HEK293 (cell line): Measurements from ENCODE around the gene GBF1.

ENCODE experiments used
- CTCF ChIA-PET: fragments of 350-600 bp; formaldehyde crosslinking; extraction: SDS; loops from one replicate; lab custom pipeline; 2021; ENCODE audit warnings: antibody characterized with exemption; lab: Yijun Ruan, JAX
- POLR2A ChIA-PET: fragments of 300-600 bp; formaldehyde crosslinking; extraction: SDS; loops from one replicate; lab custom pipeline; 2020; ENCODE audit warnings: antibody characterized with exemption, inconsistent platforms; lab: Yijun Ruan, JAX
- H3K27ac ChIP-seq: fragments of 200-500 bp; sonication (Bioruptor generic); 2 replicates; pipeline ENCODE4 v1.5.1; 2014; ENCODE audit warnings: low read depth, low read length, control low read depth, inconsistent platforms; ENCODE audit errors: extremely low read depth
- H3K36me3 ChIP-seq, 2 experiments: fragments of 200-500 bp in 1 of 2; sonication (Bioruptor generic) in 1 of 2; 1 replicate in 1 of 2; 2 replicates in 1 of 2; pipeline ENCODE4 v1.5.1; 2014 to 2017; ENCODE audit warnings: inconsistent platforms in 2 of 2, low read length in 2 of 2; ENCODE audit not compliant: control insufficient read depth in 2 of 2, insufficient read depth in 1 of 2
- H3K4me1 ChIP-seq: fragments of 200-500 bp; sonication (Bioruptor generic); 2 replicates; pipeline ENCODE4 v1.5.1; 2014; ENCODE audit warnings: mild to moderate bottlenecking, low read length, inconsistent platforms; ENCODE audit not compliant: control insufficient read depth, insufficient read depth
- H3K4me3 ChIP-seq: 2 replicates; pipeline ENCODE4 v1.5.1; 2011; ENCODE audit warnings: low read depth, mild to moderate bottlenecking, control low read depth, low read length, moderate library complexity
- H3K9me3 ChIP-seq: fragments of 200-500 bp; sonication (Bioruptor generic); 2 replicates; pipeline ENCODE4 v1.5.1; 2014; ENCODE audit warnings: low read depth, low read length, inconsistent platforms; ENCODE audit not compliant: control insufficient read depth, insufficient read depth
- CTCF ChIP-seq: fragments of 450-650 bp; formaldehyde crosslinking; IDR thresholded peaks from 2 replicates; pipeline ENCODE4 v1.5.1; 2016; ENCODE audit warnings: missing biosample characterization, missing genetic modification characterization
- ELK4 ChIP-seq: IDR thresholded peaks from 2 replicates; pipeline ENCODE4 v1.6.1; 2011; ENCODE audit warnings: mild to moderate bottlenecking, low read depth, low read length, borderline replicate concordance
- HOXD13 ChIP-seq: sonication (generic); formaldehyde crosslinking; IDR thresholded peaks from 2 replicates; pipeline ENCODE4 v1.8.0; 2022; ENCODE audit warnings: missing genetic modification reagents, borderline replicate concordance
- MYNN ChIP-seq: fragments of 450-650 bp; formaldehyde crosslinking; IDR thresholded peaks from 2 replicates; pipeline ENCODE4 v1.5.1; 2016; ENCODE audit warnings: missing biosample characterization, missing genetic modification characterization, borderline replicate concordance
- PRDM10 ChIP-seq: fragments of 450-650 bp; formaldehyde crosslinking; IDR thresholded peaks from 2 replicates; pipeline ENCODE4 v1.5.1; 2016; ENCODE audit warnings: missing biosample characterization, missing genetic modification characterization
- ZBTB49 ChIP-seq: fragments of 450-650 bp; formaldehyde crosslinking; IDR thresholded peaks from 2 replicates; pipeline ENCODE4 v1.5.1; 2016; ENCODE audit warnings: missing biosample characterization, missing genetic modification characterization, low read depth
- ZNF132 ChIP-seq: fragments of 450-650 bp; formaldehyde crosslinking; IDR thresholded peaks from 2 replicates; pipeline ENCODE4 v1.5.1; 2017; ENCODE audit warnings: missing biosample characterization, missing genetic modification characterization, borderline replicate concordance
- ZNF140 ChIP-seq: fragments of 450-650 bp; formaldehyde crosslinking; IDR thresholded peaks from 2 replicates; pipeline ENCODE4 v1.5.1; 2016; ENCODE audit warnings: missing biosample characterization, missing genetic modification characterization
- ZNF184 ChIP-seq: fragments of 450-650 bp; IDR thresholded peaks from 2 replicates; pipeline ENCODE4 v1.5.1; 2018; ENCODE audit warnings: missing biosample characterization, mild to moderate bottlenecking, missing genetic modification characterization
- ZNF202 ChIP-seq: fragments of 450-650 bp; formaldehyde crosslinking; IDR thresholded peaks from 2 replicates; pipeline ENCODE4 v1.5.1; 2016; ENCODE audit warnings: missing biosample characterization, missing genetic modification characterization, borderline replicate concordance
- ZNF221 ChIP-seq: fragments of 450-650 bp; formaldehyde crosslinking; IDR thresholded peaks from 2 replicates; pipeline ENCODE4 v1.5.1; 2017; ENCODE audit warnings: missing biosample characterization, missing genetic modification characterization, borderline replicate concordance
- ZNF239 ChIP-seq: fragments of 450-650 bp; formaldehyde crosslinking; IDR thresholded peaks from 2 replicates; pipeline ENCODE4 v1.5.1; 2016; ENCODE audit warnings: missing biosample characterization, missing genetic modification characterization
- ZNF274 ChIP-seq, 2 experiments: fragments of 200-500 bp in 1 of 2; fragments of 450-650 bp in 1 of 2; sonication (Bioruptor generic) in 1 of 2; formaldehyde crosslinking in 1 of 2; IDR thresholded peaks; 2 replicates each; pipeline versions ENCODE4 v1.5.1 to v1.6.1; 2014 to 2016; ENCODE audit warnings: borderline replicate concordance in 1 of 2, inconsistent platforms in 1 of 2, low read length in 1 of 2, missing biosample characterization in 1 of 2, missing genetic modification characterization in 1 of 2
- ZNF311 ChIP-seq: fragments of 450-650 bp; formaldehyde crosslinking; IDR thresholded peaks from 2 replicates; pipeline ENCODE4 v1.5.1; 2017; ENCODE audit warnings: missing biosample characterization, missing genetic modification characterization, borderline replicate concordance
- ZNF394 ChIP-seq: fragments of 450-650 bp; formaldehyde crosslinking; IDR thresholded peaks from 2 replicates; pipeline ENCODE4 v1.5.1; 2016; ENCODE audit warnings: missing biosample characterization, missing genetic modification characterization, mild to moderate bottlenecking, moderate library complexity, borderline replicate concordance
- ZNF404 ChIP-seq: fragments of 450-650 bp; formaldehyde crosslinking; IDR thresholded peaks from 2 replicates; pipeline ENCODE4 v1.5.1; 2017; ENCODE audit warnings: missing biosample characterization, missing genetic modification characterization
- ZNF433 ChIP-seq: fragments of 450-650 bp; formaldehyde crosslinking; IDR thresholded peaks from 2 replicates; pipeline ENCODE4 v1.5.1; 2016; ENCODE audit warnings: missing biosample characterization, missing genetic modification characterization, low read depth
- ZNF449 ChIP-seq: fragments of 450-650 bp; formaldehyde crosslinking; IDR thresholded peaks from 2 replicates; pipeline ENCODE4 v1.5.1; 2017; ENCODE audit warnings: missing biosample characterization, mild to moderate bottlenecking, missing genetic modification characterization, moderate library complexity

GBF1 gene

GRCh38 chr10:102264371-102264770 lies 19.0 kb downstream of the GBF1 start (continued):
- TF ChIP-seq ZNF449 (tag by site-specific recombination) (no peak), ZNF184 (tag by site-specific recombination) (no peak), ELK4 (no peak)

GRCh38 chr10:102266670-102267069 lies 21.3 kb downstream of the GBF1 start:
- POLR2A ChIA-PET, result no interaction called here
- no peak for TF ChIP-seq ZNF433 (tag by site-specific recombination)
- no peak for TF ChIP-seq ZNF311 (tag by site-specific recombination)
- TF ChIP-seq ZNF404 (tag by site-specific recombination), result no peak
- no peak for TF ChIP-seq ZNF140 (tag by site-specific recombination)
- TF ChIP-seq HOXD13, result no peak
- no peak for TF ChIP-seq MYNN (tag by site-specific recombination)
- no peak for TF ChIP-seq ZNF202 (tag by site-specific recombination)
- no peak for TF ChIP-seq ZNF221 (tag by site-specific recombination)
- TF ChIP-seq CTCF (tag by site-specific recombination), result no peak
- no peak for TF ChIP-seq ZNF394 (tag by site-specific recombination)
- no peak for TF ChIP-seq PRDM10 (tag by site-specific recombination)
- no peak for TF ChIP-seq ZNF274 (IDR thresholded peaks at IDR 0.05; ENCODE audit: low read length)
- no peak for TF ChIP-seq ZNF274 (tag by site-specific recombination; IDR thresholded peaks at IDR 0.05; ENCODE audit: borderline replicate concordance)
- TF ChIP-seq ZNF239 (tag by site-specific recombination), result no peak
- TF ChIP-seq ZBTB49 (tag by site-specific recombination), result no peak
- no peak for TF ChIP-seq ZNF132 (tag by site-specific recombination)
- Histone ChIP-seq H3K4me3 (no peak overlapping the region), H3K4me1 (peaks cover 3% of the 10 kb centered on the region), H3K9me3 (no peaks in the 10 kb centered on the region), H3K27ac (no peak overlapping the region), H3K36me3 (peaks cover 8 to 37% of the 10 kb centered on the region in 2 experiments; a peak in 2 of 3 replicates)
- CTCF ChIA-PET, result interaction anchor here (0.6 to 1.7 kb wide), 5 partner anchors 36 to 90 kb away, joined by 3 to 7 read pairs (median 4); no protein-coding TSS in a partner anchor
